HCT116 (cell line): ENCODE data around the gene DAPP1. TPM values are rescaled to one million over a fixed set of nuclear protein-coding genes. Genes with fewer than 3 reads are reported as not detected.

ENCODE experiments used
- ATAC-seq: fragments of 200-7000 bp; cut with Tn5 transposase; 2 replicates; pipeline ENCODE4 v1.9.1; 2020; ENCODE audit warnings: mild to moderate bottlenecking, moderate library complexity
- BruUV-seq: library from RNA; stranded (reverse); fragments of 400-500 nt; replicated peaks from 2 replicates; lab custom pipeline; 2021; lab: Mats Ljungman, UMichigan
- CTCF ChIA-PET: fragments of 300-600 bp; sonication (Branson Sonifier 250); formaldehyde crosslinking; loops from one replicate; lab custom pipeline; 2021; ENCODE audit warnings: antibody characterized with exemption; lab: Charles Lee
- POLR2A ChIA-PET: fragments of 300-600, 350-600 bp; sonication (Branson Sonifier 250); formaldehyde crosslinking; loops from one replicate; lab custom pipeline; 2021; ENCODE audit warnings: antibody characterized with exemption; lab: Charles Lee
- RAD21 ChIA-PET, 2 experiments: fragments of 300-600 bp; sonication (Branson Sonifier 250); formaldehyde crosslinking; loops; one replicate each; lab custom pipeline; 2023; ENCODE audit warnings: low total read pairs in 2 of 2; ENCODE audit not compliant: uncharacterized antibody in 2 of 2, unreplicated experiment in 2 of 2, low non-redundant PET in 1 of 2; lab: Charles Lee
- DNase-seq: peaks from one replicate; pipeline ENCODE4 v3.0.0-alpha.2; 2010; ENCODE audit warnings: low read depth, low spot score
- H2AFZ ChIP-seq: fragments of 200-600 bp; shearing (Covaris generic), sonication (generic); 2 replicates; pipeline ENCODE4 v1.6.1; 2017; ENCODE audit warnings: low read depth, mixed run types, mixed read lengths, antibody characterized with exemption, low read length; ENCODE audit not compliant: poor library complexity, severe bottlenecking
- H3K27ac ChIP-seq: 2 replicates; pipeline ENCODE4 v1.5.1; 2012; ENCODE audit warnings: low read depth, low read length
- H3K27me3 ChIP-seq: fragments of 200-600 bp; sonication (generic); 2 replicates; pipeline ENCODE4 v1.6.1; 2016; ENCODE audit warnings: mixed run types, low read length, mixed read lengths; ENCODE audit not compliant: insufficient read depth
- H3K36me3 ChIP-seq, 2 experiments: fragments of 200-500 bp in 1 of 2; fragments of 200-600 bp in 1 of 2; sonication (Bioruptor generic) in 1 of 2; sonication (generic) in 1 of 2; 2 replicates each; pipeline versions ENCODE4 v1.5.1 to v1.6.1; 2014 to 2016; ENCODE audit warnings: low read length in 2 of 2, inconsistent platforms in 1 of 2, mixed read lengths in 1 of 2, mixed run types in 1 of 2; ENCODE audit not compliant: insufficient read depth in 2 of 2, control insufficient read depth in 1 of 2
- H3K4me1 ChIP-seq, 2 experiments: fragments of 200-600 bp in 1 of 2; sonication (generic) in 1 of 2; 2 replicates each; pipeline versions ENCODE4 v1.5.1 to v1.6.1; 2012 to 2017; ENCODE audit warnings: low read length in 2 of 2, inconsistent platforms in 1 of 2, mild to moderate bottlenecking in 1 of 2, mixed read lengths in 1 of 2, mixed run types in 1 of 2, moderate library complexity in 1 of 2; ENCODE audit not compliant: insufficient read depth in 2 of 2, control insufficient read depth in 1 of 2
- H3K4me2 ChIP-seq: fragments of 200-600 bp; sonication (generic); 2 replicates; pipeline ENCODE4 v1.6.1; 2017; ENCODE audit warnings: mixed run types, low read length, mixed read lengths
- H3K4me3 ChIP-seq, 2 experiments: fragments of 200-600 bp in 1 of 2; sonication (generic) in 1 of 2; replicated peaks in 1 of 2; 2 replicates each; pipeline ENCODE4 v1.5.1; 2011 to 2016; ENCODE audit warnings: low read length in 2 of 2, control low read depth in 1 of 2, low read depth in 1 of 2, mild to moderate bottlenecking in 1 of 2, mixed read lengths in 1 of 2, mixed run types in 1 of 2
- H3K79me2 ChIP-seq: fragments of 200-600 bp; sonication (generic); 2 replicates; pipeline ENCODE4 v1.6.1; 2017; ENCODE audit warnings: mild to moderate bottlenecking, mixed run types, low read length, moderate library complexity, mixed read lengths; ENCODE audit not compliant: insufficient read depth
- H3K9ac ChIP-seq: fragments of 200-600 bp; sonication (generic); 2 replicates; pipeline ENCODE4 v1.6.1; 2016; ENCODE audit warnings: low read length, mixed read lengths
- H3K9me2 ChIP-seq: fragments of 200-600 bp; sonication (generic), shearing (Covaris generic); 2 replicates; pipeline ENCODE4 v1.6.1; 2017; ENCODE audit warnings: mixed run types, mild to moderate bottlenecking, moderate library complexity; ENCODE audit not compliant: insufficient read depth
- H3K9me3 ChIP-seq, 2 experiments: fragments of 200-500 bp in 1 of 2; fragments of 200-600 bp in 1 of 2; sonication (Bioruptor generic) in 1 of 2; sonication (generic) in 1 of 2; 2 replicates each; pipeline ENCODE4 v1.6.1; 2014 to 2017; ENCODE audit warnings: low read length in 2 of 2, mixed read lengths in 2 of 2, inconsistent platforms in 1 of 2, low read depth in 1 of 2, mild to moderate bottlenecking in 1 of 2, mixed run types in 1 of 2, moderate library complexity in 1 of 2; ENCODE audit not compliant: control insufficient read depth in 1 of 2, insufficient read depth in 1 of 2
- H4K20me1 ChIP-seq: fragments of 200-600 bp; sonication (generic), shearing (Covaris generic); 2 replicates; pipeline ENCODE4 v1.6.1; 2017; ENCODE audit warnings: mixed run types, mild to moderate bottlenecking, moderate library complexity; ENCODE audit not compliant: insufficient read depth
- CBX3 ChIP-seq: IDR thresholded peaks from 2 replicates; pipeline ENCODE4 v1.6.1; 2012; ENCODE audit warnings: low read depth
- EGR1 ChIP-seq: IDR thresholded peaks from 2 replicates; pipeline ENCODE4 v1.6.1; 2012; ENCODE audit warnings: low read depth
- ELF1 ChIP-seq: IDR thresholded peaks from 2 replicates; pipeline ENCODE4 v1.6.1; 2012; ENCODE audit warnings: low read depth, borderline replicate concordance
- EZH2 ChIP-seq: fragments of 200-600 bp; sonication (generic); IDR thresholded peaks from 2 replicates; pipeline ENCODE4 v1.6.1; 2017; ENCODE audit warnings: antibody characterized with exemption, mixed run types
- EZH2phosphoT487 ChIP-seq: fragments of 200-600 bp; IDR thresholded peaks from 2 replicates; pipeline ENCODE4 v1.6.1; 2018; ENCODE audit warnings: antibody characterized with exemption, borderline replicate concordance
- JUND ChIP-seq: IDR thresholded peaks from 2 replicates; pipeline ENCODE4 v1.6.1; 2012
- POLR2A ChIP-seq: IDR thresholded peaks from 2 replicates; pipeline ENCODE4 v1.7.0; 2011; ENCODE audit warnings: borderline replicate concordance; ENCODE audit not compliant: insufficient read depth, insufficient read length; ENCODE audit errors: extremely low read depth
- POLR2AphosphoS5 ChIP-seq: IDR thresholded peaks from 2 replicates; pipeline ENCODE4 v1.6.1; 2011; ENCODE audit warnings: mild to moderate bottlenecking, low read depth, low read length, moderate library complexity
- RAD21 ChIP-seq: IDR thresholded peaks from 2 replicates; pipeline ENCODE4 v1.6.1; 2012; ENCODE audit warnings: low read depth, mild to moderate bottlenecking
- SRF ChIP-seq: IDR thresholded peaks from 2 replicates; pipeline ENCODE4 v1.6.1; 2012; ENCODE audit warnings: low read depth
- TCF7L2 ChIP-seq: IDR thresholded peaks from 2 replicates; pipeline ENCODE4 v1.7.0; 2011; ENCODE audit warnings: borderline replicate concordance, inconsistent platforms; ENCODE audit not compliant: insufficient read depth, insufficient read length; ENCODE audit errors: extremely low read depth
- ZFX ChIP-seq: fragments of 450-650 bp; IDR thresholded peaks from 2 replicates; pipeline ENCODE4 v1.6.1; 2017
- ZNF274 ChIP-seq: fragments of 200-500 bp; sonication (Bioruptor generic); IDR thresholded peaks from 2 replicates; pipeline ENCODE4 v1.6.1; 2014; ENCODE audit warnings: mild to moderate bottlenecking, low read depth, low read length, inconsistent platforms
- intact Hi-C: fragments of 100-400 bp; cut with micrococcal nuclease; formaldehyde crosslinking; loops from 2 replicates; pipeline ENCODE4 v1.10.0; 2022
- total RNA-seq: library from RNA; stranded (reverse); gene quantifications from one replicate; pipeline ENCODE4 v1.2.1, GENCODE V29; 2021; ENCODE audit not compliant: unreplicated experiment

Gene DAPP1
- total RNA-seq, 1 experiment from 2014 or later, result 0.76 TPM

GRCh38 chr4:99894998-99895397 lies 78.4 kb downstream of the DAPP1 start:
- Histone ChIP-seq H3K27me3 (no peaks in the 10 kb centered on the region), H4K20me1 (no peaks in the 10 kb centered on the region), H2AFZ (no peak overlapping the region), H3K36me3 (no peaks in the 10 kb centered on the region; a peak in 1 of 4 replicates), H3K79me2 (peaks cover 32% of the 10 kb centered on the region), H3K27ac (peak overlapping the region; percentile 34), H3K4me3 (peak overlapping the region; percentile 44 to 59)
- RAD21 ChIA-PET, result interaction anchor here in 1 of 2 experiments (0.6 kb wide), 1 partner anchor 834 kb away, joined by 3 read pairs; no protein-coding TSS in a partner anchor
- CTCF ChIA-PET, result interaction anchor here (1.0 to 1.6 kb wide), 3 partner anchors 10 to 87 kb away, joined by 3 to 8 read pairs (median 3); partner anchors contain the start of gene DNAJB14
- POLR2A ChIA-PET, result interaction anchor here (0.6 to 1.6 kb wide), 3 partner anchors 46 to 461 kb away, joined by 3 to 8 read pairs (median 3); partner anchors contain the start of gene H2AZ1
- TF ChIP-seq JUND (no peak), EGR1 (no peak), POLR2A (no peak), ZNF274 (no peak), CBX3 (no peak), SRF (no peak), ELF1 (no peak), ZFX (no peak), EZH2phosphoT487 (no peak), TCF7L2 (no peak)
- TF ChIP-seq, all 23 proteins: peak for 0
- DNase-seq (no peak), ATAC-seq (no peak)
- BruUV-seq, result no TSS peak
- H3K4me1 ChIP-seq, result peaks cover 4 to 18% of the 10 kb centered on the region in 2 experiments; a peak in 3 of 4 replicates
- no peaks in the 10 kb centered on the region for H3K9me3 ChIP-seq
- peak overlapping the region; percentile 85 for H3K4me2 ChIP-seq
- H3K9ac ChIP-seq, result peak overlapping the region; percentile 42
- intact Hi-C loops, result loop anchor here (5.0 kb wide), 1 partner anchor 52 kb away; the partner anchor contains the start of gene DNAJB14
- no peaks in the 10 kb centered on the region for H3K9me2 ChIP-seq

GRCh38 chr4:99915449-99915848 lies 98.8 kb downstream of the DAPP1 start:
- Histone ChIP-seq H3K9ac (no peak overlapping the region), H3K36me3 (peaks cover 0 to 7% of the 10 kb centered on the region in 2 experiments; a peak in 2 of 4 replicates), H3K9me3 (no peaks in the 10 kb centered on the region), H3K9me2 (no peaks in the 10 kb centered on the region), H3K79me2 (peaks cover 6% of the 10 kb centered on the region), H3K4me3 (no peak overlapping the region), H3K27ac (no peak overlapping the region), H3K27me3 (no peaks in the 10 kb centered on the region), H2AFZ (no peak overlapping the region), H3K4me1 (no peaks in the 10 kb centered on the region), H3K4me2 (no peak overlapping the region), H4K20me1 (no peaks in the 10 kb centered on the region)
- RAD21 ChIA-PET, result no interaction called here
- TF ChIP-seq POLR2AphosphoS5 (no peak), POLR2A (no peak), EZH2 (no peak), JUND (no peak), SRF (no peak), RAD21 (no peak)
- intact Hi-C loops, result no loop called here
- DNase-seq (no peak), ATAC-seq (no peak)
- no TSS peak for BruUV-seq
- POLR2A ChIA-PET, result no interaction called here
- CTCF ChIA-PET, result no interaction called here
